Sigmoid colon (tissue), 4 donors: ENCODE data around the gene IGSF21.

Source experiments
- POLR2A ChIP-seq, 2 donors: fragments of 450-650 bp; IDR thresholded peaks; one replicate each; pipeline ENCODE4 v1.6.1; 2016; ENCODE audit warnings: antibody characterized with exemption in 2 of 2, mild to moderate bottlenecking in 2 of 2, moderate library complexity in 2 of 2
- POLR2AphosphoS5 ChIP-seq, 4 donors: sonication (generic); formaldehyde crosslinking; IDR thresholded peaks; one replicate each; pipeline ENCODE4 v1.6.1; 2017; ENCODE audit warnings: antibody characterized with exemption in 4 of 4
- TF ChIP-seq, protein P1 (sequence below), 4 experiments: fragments of 450-650 bp in 3 of 4; fragments of 200-600 bp in 1 of 4; IDR thresholded peaks; one replicate each; pipeline ENCODE4 v1.5.1; 2016 to 2019; ENCODE audit warnings: antibody characterized with exemption in 4 of 4, mild to moderate bottlenecking in 3 of 4, moderate library complexity in 2 of 4

DNA sequence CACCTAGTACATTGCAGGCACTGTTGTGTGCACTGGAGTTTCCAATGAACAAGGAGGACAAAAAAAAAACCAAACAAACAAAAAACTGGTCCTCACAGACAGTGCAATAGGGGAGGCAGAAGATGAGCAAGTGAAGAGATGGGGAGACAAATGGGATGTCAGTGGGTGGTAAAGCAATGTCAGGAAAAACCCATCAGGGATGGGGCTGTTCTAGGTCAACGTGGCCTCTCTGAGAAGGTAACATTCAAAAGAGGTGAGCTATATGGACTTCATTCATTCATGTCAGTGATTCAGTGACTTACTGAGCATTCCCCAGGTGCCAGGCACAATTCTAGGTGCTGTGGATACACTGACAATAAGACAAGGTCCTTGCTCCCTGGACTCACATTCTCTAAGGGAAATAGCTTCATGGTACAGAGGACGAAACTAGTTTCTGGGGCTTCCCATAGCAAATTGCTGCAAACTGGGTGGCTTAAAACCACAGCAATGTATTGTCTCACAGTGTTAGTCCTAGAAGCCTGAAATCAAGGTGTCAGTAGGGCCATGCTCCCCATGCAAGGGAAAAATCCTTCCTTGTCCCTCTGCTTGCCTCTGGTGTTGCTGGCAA lies 232.7 kb downstream of the IGSF21 start:
- TF ChIP-seq, protein P1, sequence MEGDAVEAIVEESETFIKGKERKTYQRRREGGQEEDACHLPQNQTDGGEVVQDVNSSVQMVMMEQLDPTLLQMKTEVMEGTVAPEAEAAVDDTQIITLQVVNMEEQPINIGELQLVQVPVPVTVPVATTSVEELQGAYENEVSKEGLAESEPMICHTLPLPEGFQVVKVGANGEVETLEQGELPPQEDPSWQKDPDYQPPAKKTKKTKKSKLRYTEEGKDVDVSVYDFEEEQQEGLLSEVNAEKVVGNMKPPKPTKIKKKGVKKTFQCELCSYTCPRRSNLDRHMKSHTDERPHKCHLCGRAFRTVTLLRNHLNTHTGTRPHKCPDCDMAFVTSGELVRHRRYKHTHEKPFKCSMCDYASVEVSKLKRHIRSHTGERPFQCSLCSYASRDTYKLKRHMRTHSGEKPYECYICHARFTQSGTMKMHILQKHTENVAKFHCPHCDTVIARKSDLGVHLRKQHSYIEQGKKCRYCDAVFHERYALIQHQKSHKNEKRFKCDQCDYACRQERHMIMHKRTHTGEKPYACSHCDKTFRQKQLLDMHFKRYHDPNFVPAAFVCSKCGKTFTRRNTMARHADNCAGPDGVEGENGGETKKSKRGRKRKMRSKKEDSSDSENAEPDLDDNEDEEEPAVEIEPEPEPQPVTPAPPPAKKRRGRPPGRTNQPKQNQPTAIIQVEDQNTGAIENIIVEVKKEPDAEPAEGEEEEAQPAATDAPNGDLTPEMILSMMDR (IDR thresholded peaks at IDR 0.05), result no peak
- TF ChIP-seq POLR2AphosphoS5 (IDR thresholded peaks at IDR 0.05) (no peak), POLR2A (IDR thresholded peaks at IDR 0.05) (no peak)
